GM18526 (cell line): ENCODE measurements around the gene HSH2D.
A peak's percentile ranks its signal among the peaks of the same experiment; 100 is the strongest.

ENCODE experiments used
- POLR2A ChIP-seq: IDR thresholded peaks from 3 replicates; pipeline ENCODE4 v1.6.1; 2011; ENCODE audit not compliant: insufficient read length; ENCODE audit errors: extremely low read depth

Gene HSH2D

GRCh38 chr19:16116067-16116466 lies 27.4 kb upstream of the HSH2D start:
- TF ChIP-seq POLR2A = no peak

GRCh38 chr19:16117594-16118033 lies 25.9 kb upstream of the HSH2D start:
- peak; percentile 31 for TF ChIP-seq POLR2A

- TF ChIP-seq POLR2A = peak; percentile 44
Measured at GRCh38 chr19:16118489-16119033, 24.9 kb upstream of the HSH2D start.

GRCh38 chr19:16121141-16121540 lies 22.3 kb upstream of the HSH2D start:
- TF ChIP-seq POLR2A = no peak

- no peak for TF ChIP-seq POLR2A
Measured at GRCh38 chr19:16121967-16122366, 21.5 kb upstream of the HSH2D start.

- TF ChIP-seq POLR2A = peak; percentile 9
Measured at GRCh38 chr19:16124953-16125352, 18.5 kb upstream of the HSH2D start.

GRCh38 chr19:16125737-16126495 lies 17.6 kb upstream of the HSH2D start:
- no peak for TF ChIP-seq POLR2A

- TF ChIP-seq POLR2A = no peak
Measured at GRCh38 chr19:16127080-16127479, 16.4 kb upstream of the HSH2D start.

GRCh38 chr19:16127776-16128371 lies 15.6 kb upstream of the HSH2D start:
- no peak for TF ChIP-seq POLR2A

- no peak for TF ChIP-seq POLR2A
Measured at GRCh38 chr19:16131648-16132047, 11.8 kb upstream of the HSH2D start.

GRCh38 chr19:16133818-16134217 lies 9.7 kb upstream of the HSH2D start:
- no peak for TF ChIP-seq POLR2A

GRCh38 chr19:16134510-16134909 lies 9.0 kb upstream of the HSH2D start:
- TF ChIP-seq POLR2A = no peak

- TF ChIP-seq POLR2A = no peak
Measured at GRCh38 chr19:16135430-16136127, 7.9 kb upstream of the HSH2D start.

GRCh38 chr19:16136185-16136999 lies 7.1 kb upstream of the HSH2D start:
- TF ChIP-seq POLR2A = no peak

GRCh38 chr19:16139752-16140151 lies 3.7 kb upstream of the HSH2D start:
- no peak for TF ChIP-seq POLR2A
